Colonic mucosa (tissue), 4 donors: ENCODE measurements around the gene SOD2. TPM values are rescaled to one million over a fixed set of nuclear protein-coding genes. Genes with fewer than 3 reads are reported as not detected.
"Not testable (repeated sequence)": the region's sequence is repeated elsewhere in the genome, so short reads cannot be mapped to it uniquely, and the experiment has no call there.

Experiments
- DNase-seq: peaks from one replicate; pipeline ENCODE4 v3.0.0-alpha.2; 2020
- H3K27ac ChIP-seq: fragments of 200-600 bp; one replicate; pipeline ENCODE4 v1.8.0; 2021
- H3K27me3 ChIP-seq: fragments of 200-600 bp; one replicate; pipeline ENCODE4 v1.8.0; 2021
- H3K36me3 ChIP-seq: fragments of 200-600 bp; one replicate; pipeline ENCODE4 v1.8.0; 2021
- H3K4me1 ChIP-seq: fragments of 200-600 bp; one replicate; pipeline ENCODE4 v1.8.0; 2021; ENCODE audit warnings: mild to moderate bottlenecking
- H3K4me3 ChIP-seq: fragments of 200-600 bp; one replicate; pipeline ENCODE4 v1.8.0; 2021
- H3K9ac ChIP-seq, 2 donors: one replicate each; pipeline ENCODE4 v1.7.0; 2013; ENCODE audit warnings: control low read depth in 2 of 2, low read depth in 2 of 2, low read length in 2 of 2
- H3K9me3 ChIP-seq: fragments of 200-600 bp; one replicate; pipeline ENCODE4 v1.8.0; 2021
- intact Hi-C: fragments of 100-400 bp; cut with DNase I; formaldehyde crosslinking; loops from one replicate; pipeline ENCODE4 v1.14.1; 2022
- total RNA-seq, 2 donors: library from RNA; stranded (reverse); fragmentation: NEBNext Ultra II Directional in 1 of 2; extraction: Animal tissue kit (Norgen Biotek cat#: 25700) in 1 of 2; gene quantifications; one replicate each; pipeline ENCODE4 v1.2.1, GENCODE V29; 2021
- TF ChIP-seq, protein P1 (sequence below): fragments of 200-600 bp; IDR thresholded peaks from one replicate; pipeline ENCODE4 v1.8.0; 2022; ENCODE audit warnings: antibody characterized with exemption, mild to moderate bottlenecking
- donor health status: healthy.
- donor health status: DM: no; HTN: no; CAD: no.
- donor health status: DM: no; HTN: no; CAD: no.

SOD2 gene
- total RNA-seq, 2 donors from 2014 or later, result 199 to 365 TPM

DNA sequence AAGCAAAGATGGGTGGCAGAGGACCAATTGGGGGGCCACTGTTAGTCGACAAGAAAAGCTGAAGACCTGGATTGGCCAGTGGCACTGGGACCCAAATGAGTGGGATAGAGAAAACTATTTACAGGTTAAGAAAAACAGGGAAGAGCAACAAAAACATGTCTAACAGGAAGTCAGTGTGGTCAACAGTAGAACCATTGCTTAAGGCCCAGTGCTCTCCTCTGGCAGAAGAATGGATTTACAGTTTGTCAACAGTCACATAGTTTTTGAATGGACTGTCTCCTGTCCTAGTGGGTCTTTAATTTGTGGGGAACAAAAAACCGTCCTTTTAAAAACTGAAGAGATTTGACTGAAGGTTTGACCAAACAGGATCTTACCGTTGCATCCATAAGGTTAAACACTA is 22.1 kb upstream of the SOD2 start:
- Histone ChIP-seq H3K27me3 (no peaks in the 10 kb centered on the region), H3K4me1 (no peaks in the 10 kb centered on the region), H3K9ac (no peak overlapping the region), H3K27ac (peak overlapping the region; percentile 62), H3K9me3 (no peaks in the 10 kb centered on the region), H3K4me3 (no peak overlapping the region), H3K36me3 (no peaks in the 10 kb centered on the region)
- TF ChIP-seq, protein P1, sequence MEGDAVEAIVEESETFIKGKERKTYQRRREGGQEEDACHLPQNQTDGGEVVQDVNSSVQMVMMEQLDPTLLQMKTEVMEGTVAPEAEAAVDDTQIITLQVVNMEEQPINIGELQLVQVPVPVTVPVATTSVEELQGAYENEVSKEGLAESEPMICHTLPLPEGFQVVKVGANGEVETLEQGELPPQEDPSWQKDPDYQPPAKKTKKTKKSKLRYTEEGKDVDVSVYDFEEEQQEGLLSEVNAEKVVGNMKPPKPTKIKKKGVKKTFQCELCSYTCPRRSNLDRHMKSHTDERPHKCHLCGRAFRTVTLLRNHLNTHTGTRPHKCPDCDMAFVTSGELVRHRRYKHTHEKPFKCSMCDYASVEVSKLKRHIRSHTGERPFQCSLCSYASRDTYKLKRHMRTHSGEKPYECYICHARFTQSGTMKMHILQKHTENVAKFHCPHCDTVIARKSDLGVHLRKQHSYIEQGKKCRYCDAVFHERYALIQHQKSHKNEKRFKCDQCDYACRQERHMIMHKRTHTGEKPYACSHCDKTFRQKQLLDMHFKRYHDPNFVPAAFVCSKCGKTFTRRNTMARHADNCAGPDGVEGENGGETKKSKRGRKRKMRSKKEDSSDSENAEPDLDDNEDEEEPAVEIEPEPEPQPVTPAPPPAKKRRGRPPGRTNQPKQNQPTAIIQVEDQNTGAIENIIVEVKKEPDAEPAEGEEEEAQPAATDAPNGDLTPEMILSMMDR, result no peak
- intact Hi-C loops, result no loop called here
- DNase-seq, result no peak

GRCh38 chr6:159714404-159714803 is 21.4 kb upstream of the SOD2 start:
- H3K27me3 ChIP-seq, result no peaks in the 10 kb centered on the region
- no peaks in the 10 kb centered on the region for H3K36me3 ChIP-seq
- intact Hi-C loops, result no loop called here
- peak overlapping the region in 1 of 2 donors; percentile 32 for H3K9ac ChIP-seq
- H3K4me1 ChIP-seq, result no peaks in the 10 kb centered on the region
- no peak for DNase-seq
- H3K27ac ChIP-seq, result no peak overlapping the region
- no peak overlapping the region for H3K4me3 ChIP-seq
- TF ChIP-seq, protein P1, result no peak
- no peaks in the 10 kb centered on the region for H3K9me3 ChIP-seq

DNA sequence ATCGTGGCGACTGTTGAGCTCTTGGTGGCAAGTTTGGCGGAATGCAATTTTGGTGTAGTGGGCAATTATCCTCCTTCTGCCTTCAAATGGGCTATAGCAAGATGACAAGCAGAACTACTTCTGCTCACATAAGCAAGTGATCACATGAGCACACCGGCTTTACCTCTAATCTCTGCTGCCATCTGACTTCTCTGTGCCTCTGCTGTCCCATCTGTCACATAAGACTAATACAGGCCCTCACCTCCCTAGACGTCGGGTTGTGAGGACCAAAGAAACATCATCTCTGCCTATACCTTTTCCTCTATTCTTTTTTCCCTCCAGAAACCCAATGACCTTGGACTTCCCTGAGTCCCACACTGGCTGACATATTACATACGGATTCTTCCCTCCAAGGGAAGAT is 20.9 kb upstream of the SOD2 start:
- intact Hi-C loops, result no loop called here
- H3K36me3 ChIP-seq, result no peaks in the 10 kb centered on the region
- TF ChIP-seq, protein P1, result no peak
- no peak for DNase-seq
- no peaks in the 10 kb centered on the region for H3K4me1 ChIP-seq
- H3K9me3 ChIP-seq, result no peaks in the 10 kb centered on the region
- peak overlapping the region in 1 of 2 donors; percentile 32 for H3K9ac ChIP-seq
- no peak overlapping the region for H3K4me3 ChIP-seq
- no peaks in the 10 kb centered on the region for H3K27me3 ChIP-seq
- no peak overlapping the region for H3K27ac ChIP-seq

- H3K4me1 ChIP-seq, intact Hi-C loops, DNase-seq, H3K27me3 ChIP-seq, H3K36me3 ChIP-seq, H3K27ac ChIP-seq, H3K9ac ChIP-seq, H3K4me3 ChIP-seq, H3K9me3 ChIP-seq: not testable (repeated sequence)
Measured at GRCh38 chr6:159712389-159712788, 19.3 kb upstream of the SOD2 start.

GRCh38 chr6:159710603-159711002 is 17.6 kb upstream of the SOD2 start:
- H3K9ac ChIP-seq, H3K4me3 ChIP-seq, H3K36me3 ChIP-seq, intact Hi-C loops, H3K9me3 ChIP-seq, H3K27me3 ChIP-seq, DNase-seq, H3K4me1 ChIP-seq, H3K27ac ChIP-seq: not testable (repeated sequence)

- TF ChIP-seq, protein P1, result no peak
- H3K27ac ChIP-seq, result peak overlapping the region; percentile 43
- no peak for DNase-seq
Measured at GRCh38 chr6:159701413-159701999, 8.5 kb upstream of the SOD2 start.

More at GRCh38 chr6:159701413-159701999, 8.5 kb upstream of the SOD2 start:
- intact Hi-C loops, result no loop called here
- Histone ChIP-seq H3K9me3 (no peaks in the 10 kb centered on the region), H3K9ac (no peak overlapping the region), H3K4me1 (no peaks in the 10 kb centered on the region), H3K27me3 (no peaks in the 10 kb centered on the region), H3K4me3 (no peak overlapping the region), H3K36me3 (no peaks in the 10 kb centered on the region)
